Neural cell (in vitro differentiated cells): Measurements from ENCODE around the gene CLDN7. TPM values are rescaled to one million over a fixed set of nuclear protein-coding genes. Genes with fewer than 3 reads are reported as not detected.

Experiments used
- H2AFZ ChIP-seq: fragments of 200-600, 300-800 bp; sonication (generic), shearing (Covaris generic); 2 replicates; pipeline ENCODE4 v1.6.0; 2014; ENCODE audit warnings: low read depth, mild to moderate bottlenecking, antibody characterized with exemption, low read length, moderate library complexity
- H3F3A ChIP-seq: fragments of 200-600 bp; shearing (Covaris generic); 2 replicates; pipeline ENCODE4 v1.6.1; 2016; ENCODE audit warnings: mild to moderate bottlenecking, moderate library complexity, mixed read lengths, antibody characterized with exemption, low read length; ENCODE audit not compliant: insufficient read depth, poor library complexity, severe bottlenecking
- H3K27ac ChIP-seq: fragments of 200-600, 300-800 bp; sonication (generic), shearing (Covaris generic); 2 replicates; pipeline ENCODE4 v1.5.1; 2014; ENCODE audit warnings: mild to moderate bottlenecking, low read length, moderate library complexity
- H3K27me3 ChIP-seq: fragments of 300-800, 200-600 bp; sonication (generic), shearing (Covaris generic); 2 replicates; pipeline ENCODE4 v1.6.0; 2014; ENCODE audit warnings: mild to moderate bottlenecking, low read depth, low read length, moderate library complexity; ENCODE audit not compliant: insufficient read depth
- H3K36me3 ChIP-seq: fragments of 300-800, 200-600 bp; sonication (generic), shearing (Covaris generic); 2 replicates; pipeline ENCODE4 v1.5.1; 2014; ENCODE audit warnings: mild to moderate bottlenecking, antibody characterized with exemption, low read length, moderate library complexity; ENCODE audit not compliant: insufficient read depth
- H3K4me2 ChIP-seq: fragments of 300-800, 200-600 bp; sonication (generic), shearing (Covaris generic); 2 replicates; pipeline ENCODE4 v1.6.0; 2014; ENCODE audit warnings: mild to moderate bottlenecking, low read length
- H3K4me3 ChIP-seq: fragments of 300-800, 200-600 bp; sonication (generic), shearing (Covaris generic); 2 replicates; pipeline ENCODE4 v1.5.1; 2014; ENCODE audit warnings: mild to moderate bottlenecking, low read length, moderate library complexity
- H3K79me2 ChIP-seq: fragments of 200-600 bp; shearing (Covaris generic); replicated peaks from 2 replicates; pipeline ENCODE4 v1.6.0; 2014; ENCODE audit warnings: mild to moderate bottlenecking, low read length, moderate library complexity; ENCODE audit not compliant: insufficient read depth
- H3K9ac ChIP-seq: fragments of 300-800, 200-600 bp; sonication (generic), shearing (Covaris generic); 2 replicates; pipeline ENCODE4 v1.6.1; 2016; ENCODE audit warnings: mild to moderate bottlenecking, low read length, mixed read lengths
- H3K9me2 ChIP-seq: fragments of 200-600 bp; shearing (Covaris generic); 2 replicates; pipeline ENCODE4 v1.6.1; 2016; ENCODE audit warnings: mild to moderate bottlenecking, low read length, mixed read lengths; ENCODE audit not compliant: insufficient read depth
- H3K9me3 ChIP-seq: fragments of 200-600, 300-800 bp; sonication (generic), shearing (Covaris generic); 2 replicates; pipeline ENCODE4 v1.6.1; 2016; ENCODE audit warnings: mild to moderate bottlenecking, mixed run types, low read length, moderate library complexity, mixed read lengths
- H4K20me1 ChIP-seq: fragments of 200-600 bp; shearing (Covaris generic); 2 replicates; pipeline ENCODE4 v1.6.1; 2016; ENCODE audit warnings: mild to moderate bottlenecking, mixed run types; ENCODE audit not compliant: insufficient read depth
- CTCF ChIP-seq: fragments of 450-650 bp; IDR thresholded peaks from 2 replicates; pipeline ENCODE4 v1.5.1; 2014; ENCODE audit warnings: antibody characterized with exemption, mild to moderate bottlenecking, moderate library complexity; ENCODE audit not compliant: poor library complexity, severe bottlenecking
- EP300 ChIP-seq: fragments of 450-650 bp; conservative IDR thresholded peaks from 2 replicates; pipeline ENCODE4 v1.6.1; 2014; ENCODE audit warnings: antibody characterized with exemption, mild to moderate bottlenecking, moderate library complexity; ENCODE audit not compliant: poor library complexity, severe bottlenecking
- EZH2 ChIP-seq: fragments of 200-600, 300-800 bp; shearing (Covaris generic), sonication (generic); IDR thresholded peaks from 2 replicates; pipeline ENCODE4 v1.6.1; 2014; ENCODE audit warnings: antibody characterized with exemption, low read length, borderline replicate concordance, mild to moderate bottlenecking; ENCODE audit not compliant: insufficient read depth, poor library complexity, severe bottlenecking
- MXI1 ChIP-seq: fragments of 450-650 bp; conservative IDR thresholded peaks from 2 replicates; pipeline ENCODE4 v1.6.1; 2014; ENCODE audit warnings: antibody characterized with exemption, mild to moderate bottlenecking; ENCODE audit not compliant: poor library complexity, severe bottlenecking
- POLR2AphosphoS5 ChIP-seq: IDR thresholded peaks from 2 replicates; pipeline ENCODE4 v1.6.1; 2012
- RAD21 ChIP-seq: fragments of 450-650 bp; conservative IDR thresholded peaks from 2 replicates; pipeline ENCODE4 v1.6.1; 2014; ENCODE audit warnings: antibody characterized with exemption, mild to moderate bottlenecking, moderate library complexity
- SMC3 ChIP-seq: fragments of 450-650 bp; conservative IDR thresholded peaks from 2 replicates; pipeline ENCODE4 v1.6.1; 2014; ENCODE audit warnings: antibody characterized with exemption, mild to moderate bottlenecking, moderate library complexity; ENCODE audit not compliant: poor library complexity
- TAF1 ChIP-seq: IDR thresholded peaks from 2 replicates; pipeline ENCODE4 v1.6.1; 2012; ENCODE audit warnings: low read depth
- polyA plus RNA-seq: library from polyadenylated mRNA; depleted of rRNA; stranded (reverse); fragments of >200 nt; gene quantifications from 2 replicates; pipeline ENCODE4 v1.2.3, GENCODE V29; 2014
- TF ChIP-seq, protein P1 (sequence below): IDR thresholded peaks from 2 replicates; pipeline ENCODE4 v1.6.1; 2012; ENCODE audit warnings: borderline replicate concordance

Gene CLDN7
- polyA plus RNA-seq, 1 donor from 2014 or later = 0.27 TPM

- Histone ChIP-seq H3K79me2 (no peaks in the 10 kb centered on the region), H3K27me3 (peaks cover 31% of the 10 kb centered on the region), H3K4me2 (no peak overlapping the region), H4K20me1 (no peaks in the 10 kb centered on the region), H3K9me2 (no peaks in the 10 kb centered on the region), H3K4me3 (no peak overlapping the region), H3F3A (no peaks in the 10 kb centered on the region), H2AFZ (no peak overlapping the region), H3K27ac (no peak overlapping the region), H3K9me3 (no peaks in the 10 kb centered on the region), H3K36me3 (no peaks in the 10 kb centered on the region), H3K9ac (no peak overlapping the region)
- no peak for TF ChIP-seq MXI1
- no peak for TF ChIP-seq POLR2AphosphoS5
- TF ChIP-seq, protein P1, sequence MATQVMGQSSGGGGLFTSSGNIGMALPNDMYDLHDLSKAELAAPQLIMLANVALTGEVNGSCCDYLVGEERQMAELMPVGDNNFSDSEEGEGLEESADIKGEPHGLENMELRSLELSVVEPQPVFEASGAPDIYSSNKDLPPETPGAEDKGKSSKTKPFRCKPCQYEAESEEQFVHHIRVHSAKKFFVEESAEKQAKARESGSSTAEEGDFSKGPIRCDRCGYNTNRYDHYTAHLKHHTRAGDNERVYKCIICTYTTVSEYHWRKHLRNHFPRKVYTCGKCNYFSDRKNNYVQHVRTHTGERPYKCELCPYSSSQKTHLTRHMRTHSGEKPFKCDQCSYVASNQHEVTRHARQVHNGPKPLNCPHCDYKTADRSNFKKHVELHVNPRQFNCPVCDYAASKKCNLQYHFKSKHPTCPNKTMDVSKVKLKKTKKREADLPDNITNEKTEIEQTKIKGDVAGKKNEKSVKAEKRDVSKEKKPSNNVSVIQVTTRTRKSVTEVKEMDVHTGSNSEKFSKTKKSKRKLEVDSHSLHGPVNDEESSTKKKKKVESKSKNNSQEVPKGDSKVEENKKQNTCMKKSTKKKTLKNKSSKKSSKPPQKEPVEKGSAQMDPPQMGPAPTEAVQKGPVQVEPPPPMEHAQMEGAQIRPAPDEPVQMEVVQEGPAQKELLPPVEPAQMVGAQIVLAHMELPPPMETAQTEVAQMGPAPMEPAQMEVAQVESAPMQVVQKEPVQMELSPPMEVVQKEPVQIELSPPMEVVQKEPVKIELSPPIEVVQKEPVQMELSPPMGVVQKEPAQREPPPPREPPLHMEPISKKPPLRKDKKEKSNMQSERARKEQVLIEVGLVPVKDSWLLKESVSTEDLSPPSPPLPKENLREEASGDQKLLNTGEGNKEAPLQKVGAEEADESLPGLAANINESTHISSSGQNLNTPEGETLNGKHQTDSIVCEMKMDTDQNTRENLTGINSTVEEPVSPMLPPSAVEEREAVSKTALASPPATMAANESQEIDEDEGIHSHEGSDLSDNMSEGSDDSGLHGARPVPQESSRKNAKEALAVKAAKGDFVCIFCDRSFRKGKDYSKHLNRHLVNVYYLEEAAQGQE = no peak
- no peak for TF ChIP-seq EZH2
- no peak for TF ChIP-seq CTCF
- no peak for TF ChIP-seq RAD21
These were observed 17.2 kb upstream of the CLDN7 start for GRCh38 chr17:7279448-7279847.

- Histone ChIP-seq H3K27me3 (peaks cover 31% of the 10 kb centered on the region), H3K4me3 (no peak overlapping the region), H3K36me3 (no peaks in the 10 kb centered on the region), H2AFZ (no peak overlapping the region), H3K9me3 (no peaks in the 10 kb centered on the region), H3K79me2 (no peaks in the 10 kb centered on the region), H3K9ac (no peak overlapping the region), H4K20me1 (no peaks in the 10 kb centered on the region), H3K27ac (no peak overlapping the region), H3F3A (no peaks in the 10 kb centered on the region), H3K9me2 (no peaks in the 10 kb centered on the region), H3K4me2 (no peak overlapping the region)
- TF ChIP-seq, protein P1 = no peak
- TF ChIP-seq SMC3 = no peak
- TF ChIP-seq EZH2 = no peak
- no peak for TF ChIP-seq MXI1
- TF ChIP-seq RAD21 = no peak
- TF ChIP-seq POLR2AphosphoS5 = no peak
- TF ChIP-seq TAF1 = no peak
- TF ChIP-seq EP300 = no peak
- TF ChIP-seq CTCF = no peak
These were observed 4.5 kb upstream of the CLDN7 start for GRCh38 chr17:7266784-7267183.
